Body of pancreas (tissue), 4 donors: ENCODE results near the gene EBF3. TPM values are rescaled to one million over a fixed set of nuclear protein-coding genes. Genes with fewer than 3 reads are reported as not detected.

Source experiments
- ATAC-seq: fragments of 150-250 bp; one replicate; pipeline ENCODE4 v1.9.1; 2016
- DNase-seq, 4 donors: peaks; one replicate each; pipeline ENCODE4 v3.0.0-alpha.2; 2019
- H3K27ac ChIP-seq, 4 donors: fragments of 200-600 bp; sonication (generic); 1 replicate in 3 of 4; 2 replicates in 1 of 4; pipeline versions ENCODE4 v1.5.1 to v1.6.1; 2016 to 2019; ENCODE audit warnings: mild to moderate bottlenecking in 1 of 4, mixed read lengths in 1 of 4, moderate library complexity in 1 of 4
- H3K27me3 ChIP-seq, 2 donors: fragments of 200-600 bp; sonication (generic); one replicate each; pipeline ENCODE4 v1.6.0; 2016; ENCODE audit warnings: mild to moderate bottlenecking in 1 of 2
- H3K36me3 ChIP-seq, 2 donors: fragments of 200-600 bp; sonication (generic); replicated peaks in 1 of 2; 2 replicates each; pipeline ENCODE4 v1.5.1; 2016; ENCODE audit warnings: low read depth in 2 of 2; ENCODE audit not compliant: insufficient read depth in 1 of 2
- H3K4me1 ChIP-seq: fragments of 200-600 bp; sonication (generic); one replicate; pipeline ENCODE4 v1.6.0; 2016
- H3K4me3 ChIP-seq, 2 donors: fragments of 200-600 bp; sonication (generic); 1 replicate in 1 of 2; 2 replicates in 1 of 2; pipeline ENCODE4 v1.5.1; 2016 to 2019
- H3K9me3 ChIP-seq, 3 donors: fragments of 200-600 bp; sonication (generic); 1 replicate in 2 of 3; 2 replicates in 1 of 3; pipeline ENCODE4 v1.5.1; 2016
- CTCF ChIP-seq, 7 experiments: fragments of 450-650 bp in 4 of 7; fragments of 200-600 bp in 3 of 7; sonication (generic) in 3 of 7; IDR thresholded peaks; one replicate each; pipeline ENCODE4 v1.5.1; 2016 to 2019; ENCODE audit warnings: antibody characterized with exemption in 7 of 7
- POLR2A ChIP-seq, 3 donors: fragments of 450-650 bp; IDR thresholded peaks; one replicate each; pipeline ENCODE4 v1.6.1; 2016; ENCODE audit warnings: antibody characterized with exemption in 3 of 3, mild to moderate bottlenecking in 2 of 3
- WGBS, 2 donors: methylation state at CpG; one replicate each; pipeline ENCODE4 v1.1.5; 2017; 5-methylcytosine and 5-hydroxymethylcytosine counted together
- intact Hi-C: fragments of 100-400 bp; cut with DNase I; formaldehyde crosslinking; loops from one replicate; pipeline ENCODE4 v1.15.1; 2023
- total RNA-seq, 2 donors: library from RNA; depleted of rRNA; stranded (reverse); fragments of >200 nt; gene quantifications; one replicate each; pipeline ENCODE4 v1.1.0, GENCODE V29; 2016

EBF3 gene
- total RNA-seq, 2 donors from 2014 or later = 2.3 to 4.6 TPM

DNA sequence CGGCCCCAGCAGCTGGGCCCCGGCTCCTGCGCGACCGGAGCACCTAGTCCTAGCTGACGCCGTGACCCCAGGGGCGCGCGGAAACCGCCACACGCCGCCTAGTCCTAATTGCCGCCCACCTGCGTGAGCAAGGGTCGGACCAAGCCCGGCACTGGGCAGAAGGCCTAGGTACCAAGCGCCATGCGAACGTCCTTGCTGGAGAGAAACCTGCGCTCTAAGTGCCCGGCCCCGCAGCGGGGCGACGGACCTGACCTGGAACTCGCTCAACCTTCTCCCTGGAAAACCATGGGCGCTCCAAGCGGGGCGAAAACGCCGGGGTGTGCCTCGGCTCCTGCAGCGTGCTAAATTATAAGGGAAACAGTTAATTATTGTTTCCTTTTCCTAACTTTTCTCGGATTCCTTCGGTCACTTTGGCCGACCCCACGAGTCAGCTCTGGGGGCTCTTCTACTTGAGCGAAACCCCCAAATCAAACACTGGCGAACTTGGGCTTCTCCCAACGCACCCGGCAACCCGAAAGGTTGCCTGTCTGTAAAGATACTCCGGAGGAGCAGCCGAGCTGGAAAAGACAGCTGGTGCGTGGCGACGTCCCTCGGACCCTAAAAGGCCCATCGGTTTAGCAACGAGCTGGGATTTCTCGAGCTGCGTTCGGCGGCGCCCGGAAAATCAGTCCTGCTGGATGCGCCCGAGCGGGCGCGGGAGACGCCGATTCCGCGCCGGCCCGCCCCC lies 5.3 kb upstream of the EBF3 start:
- no peaks in the 10 kb centered on the region for H3K9me3 ChIP-seq
- intact Hi-C loops = no loop called here
- peaks cover 3 to 80% of the 10 kb centered on the region in 2 donors for H3K27me3 ChIP-seq
- DNase-seq (no peak), ATAC-seq (no peak)
- peaks cover 49% of the 10 kb centered on the region for H3K4me1 ChIP-seq
- no peaks in the 10 kb centered on the region for H3K36me3 ChIP-seq
- WGBS, 2 donors = 3 to 9% methylated on average over 24 to 68 of the region's 68 CpGs
- no peak overlapping the region for H3K4me3 ChIP-seq
- H3K27ac ChIP-seq = no peak overlapping the region
- TF ChIP-seq CTCF (IDR thresholded peaks at IDR 0.05) (no peak), POLR2A (IDR thresholded peaks at IDR 0.05) (no peak)

DNA sequence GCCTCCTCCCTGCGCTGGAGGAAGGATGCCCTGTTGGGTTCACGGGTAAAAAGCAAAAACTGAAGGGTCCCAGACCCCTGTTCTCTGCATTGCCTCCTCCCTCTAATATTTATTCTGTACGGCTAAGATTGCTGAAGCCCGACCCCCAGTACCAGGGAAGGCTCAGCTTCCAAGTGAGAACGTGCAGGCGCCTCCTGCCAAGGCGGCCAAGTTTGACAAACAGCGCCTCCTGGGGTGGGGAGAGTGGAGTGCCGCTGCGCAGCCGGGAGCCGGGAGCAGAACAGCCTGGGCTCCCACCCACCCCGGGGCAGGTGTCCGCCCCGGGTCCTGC lies 4.7 kb upstream of the EBF3 start:
- TF ChIP-seq CTCF (IDR thresholded peaks at IDR 0.05) = peak; percentile 15 to 46 (median 37)
- TF ChIP-seq POLR2A (IDR thresholded peaks at IDR 0.05) = no peak
- H3K27me3 ChIP-seq = peaks cover 3 to 78% of the 10 kb centered on the region in 2 donors
- H3K4me3 ChIP-seq = no peak overlapping the region
- intact Hi-C loops = no loop called here
- 0 to 4% methylated on average over 4 to 15 of the region's 15 CpGs for WGBS, 2 donors
- DNase-seq (peak in 3 of 4 donors; percentile 44 to 52 (median 45)), ATAC-seq (peak; percentile 39)
- peaks cover 52% of the 10 kb centered on the region for H3K4me1 ChIP-seq
- no peaks in the 10 kb centered on the region for H3K9me3 ChIP-seq
- H3K36me3 ChIP-seq = no peaks in the 10 kb centered on the region
- H3K27ac ChIP-seq = no peak overlapping the region

DNA sequence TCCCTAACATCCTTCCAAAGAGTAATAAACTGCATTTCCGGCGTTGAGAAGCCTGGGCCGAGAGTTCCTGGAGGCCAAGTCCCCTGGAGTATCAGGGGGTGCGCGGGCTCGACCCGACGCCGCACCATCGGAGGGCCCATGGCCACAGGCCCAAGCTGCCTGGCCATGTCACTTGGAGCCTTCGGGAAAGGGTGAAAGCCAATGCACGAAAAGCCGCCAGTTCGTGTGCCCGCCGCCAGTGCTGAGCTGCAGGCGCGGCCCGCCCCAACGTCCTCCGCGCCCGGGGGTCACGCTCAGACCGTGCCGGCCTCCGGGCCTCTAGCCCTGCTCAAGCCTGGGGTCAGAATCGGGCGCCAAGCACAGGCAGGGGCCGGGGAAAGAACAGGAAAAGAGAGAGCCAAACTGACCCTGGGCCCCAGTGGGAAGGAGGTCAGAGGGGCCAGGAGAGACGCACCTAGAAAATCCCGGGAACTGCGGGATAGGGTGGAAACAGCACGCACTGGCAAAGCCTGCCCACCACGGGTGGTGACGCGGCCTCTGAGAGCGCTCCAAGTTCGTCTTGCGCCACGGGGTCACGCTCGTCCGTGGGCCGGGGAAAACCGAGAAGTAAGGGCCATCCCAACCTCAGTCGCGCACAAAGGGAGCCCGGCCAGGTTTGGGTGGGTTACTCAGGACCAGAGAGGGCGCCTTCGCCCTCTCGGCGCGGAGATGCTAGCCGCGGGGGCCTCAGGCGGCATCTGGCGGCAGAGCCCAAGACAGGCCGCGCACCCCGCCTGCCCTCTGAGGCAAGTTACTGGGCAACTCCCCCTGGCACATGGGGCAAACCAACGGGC lies 4.2 kb upstream of the EBF3 start:
- Histone ChIP-seq H3K9me3 (no peaks in the 10 kb centered on the region), H3K27ac (no peak overlapping the region), H3K27me3 (peaks cover 3 to 73% of the 10 kb centered on the region in 2 donors), H3K36me3 (no peaks in the 10 kb centered on the region), H3K4me1 (peaks cover 58% of the 10 kb centered on the region), H3K4me3 (no peak overlapping the region)
- DNase-seq = no peak
- intact Hi-C loops = no loop called here
- 11 to 12% methylated on average over 27 to 61 of the region's 62 CpGs for WGBS, 2 donors
- no peak for TF ChIP-seq CTCF (IDR thresholded peaks at IDR 0.05)
- TF ChIP-seq POLR2A (IDR thresholded peaks at IDR 0.05) = no peak
- ATAC-seq = no peak

DNA sequence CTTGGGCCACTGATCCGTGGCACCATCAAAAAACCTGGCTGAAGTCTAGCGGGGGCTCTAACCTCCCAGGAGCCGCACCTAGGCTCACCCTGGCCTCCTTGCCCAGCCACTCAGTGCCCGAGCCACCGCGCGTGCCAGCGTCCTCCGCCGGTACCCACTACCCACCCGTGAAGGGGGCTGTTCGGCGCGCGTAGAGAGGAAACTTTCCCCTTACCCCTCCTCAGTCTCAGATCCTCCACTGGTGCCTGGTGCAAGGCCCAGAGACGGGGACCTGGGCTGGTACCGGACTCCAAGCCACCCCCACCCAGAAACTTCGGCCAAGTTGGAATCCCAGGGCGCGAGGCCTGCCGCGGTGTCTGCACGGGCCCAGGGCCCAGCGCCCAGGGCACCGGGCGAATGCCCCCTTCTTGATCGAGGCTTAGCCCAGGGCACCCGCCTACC lies 3.5 kb upstream of the EBF3 start:
- peaks cover 61% of the 10 kb centered on the region for H3K4me1 ChIP-seq
- no peak overlapping the region for H3K27ac ChIP-seq
- no peak for TF ChIP-seq CTCF (IDR thresholded peaks at IDR 0.05)
- TF ChIP-seq POLR2A (IDR thresholded peaks at IDR 0.05) = no peak
- intact Hi-C loops = no loop called here
- DNase-seq (no peak), ATAC-seq (no peak)
- no peaks in the 10 kb centered on the region for H3K9me3 ChIP-seq
- 9% methylated on average over 28 of the region's 28 CpGs; no CpG with 5 or more reads in 1 of the 2 donors for WGBS, 2 donors
- H3K36me3 ChIP-seq = no peaks in the 10 kb centered on the region
- peaks cover 3 to 73% of the 10 kb centered on the region in 2 donors for H3K27me3 ChIP-seq
- no peak overlapping the region for H3K4me3 ChIP-seq
